SK-N-SH (cell line): ENCODE results near the gene ADAD2.

ENCODE experiments used
- CHD2 ChIP-seq: fragments of 150-350 bp; IDR thresholded peaks from 2 replicates; pipeline ENCODE4 v1.6.1; 2018; ENCODE audit warnings: low read length; ENCODE audit not compliant: partially characterized antibody
- EP300 ChIP-seq, 2 experiments: IDR thresholded peaks; 2 replicates each; pipeline versions ENCODE4 v1.4.0 to v1.6.1; 2012; ENCODE audit warnings: borderline replicate concordance in 1 of 2, low read depth in 1 of 2, low read length in 1 of 2
- FOXM1 ChIP-seq: IDR thresholded peaks from 2 replicates; pipeline ENCODE4 v1.4.0; 2012; ENCODE audit warnings: low read depth, mild to moderate bottlenecking
- NRF1 ChIP-seq: IDR thresholded peaks from 2 replicates; pipeline ENCODE4 v1.6.1; 2012; ENCODE audit warnings: low read depth, mild to moderate bottlenecking, low read length
- POLR2AphosphoS5 ChIP-seq: IDR thresholded peaks from 2 replicates; pipeline ENCODE4 v1.6.1; 2012; ENCODE audit warnings: low read depth, low read length
- RAD21 ChIP-seq: IDR thresholded peaks from 2 replicates; pipeline ENCODE4 v1.6.1; 2012; ENCODE audit warnings: mild to moderate bottlenecking, low read length
- RXRA ChIP-seq: IDR thresholded peaks from 2 replicates; pipeline ENCODE4 v1.4.0; 2012; ENCODE audit warnings: low read depth, mild to moderate bottlenecking, borderline replicate concordance
- TAF1 ChIP-seq: IDR thresholded peaks from 2 replicates; pipeline ENCODE4 v1.6.1; 2012; ENCODE audit warnings: low read depth, mild to moderate bottlenecking, low read length, moderate library complexity, borderline replicate concordance
- YY1 ChIP-seq: IDR thresholded peaks from 2 replicates; pipeline ENCODE4 v1.4.0; 2012; ENCODE audit warnings: low read depth, mild to moderate bottlenecking
- TF ChIP-seq, protein P1 (sequence below): fragments of 200-600 bp; sonication (generic); IDR thresholded peaks from 2 replicates; pipeline ENCODE4 v1.6.1; 2017; ENCODE audit warnings: antibody characterized with exemption, mild to moderate bottlenecking, moderate library complexity
- TF ChIP-seq, protein P2 (sequence below): IDR thresholded peaks from 2 replicates; pipeline ENCODE4 v1.4.0; 2012; ENCODE audit warnings: low read depth
- TF ChIP-seq, protein P3 (sequence below): IDR thresholded peaks from 2 replicates; pipeline ENCODE4 v1.4.0; 2012; ENCODE audit warnings: low read depth, borderline replicate concordance
- TF ChIP-seq, protein P4 (sequence below): IDR thresholded peaks from 2 replicates; pipeline ENCODE4 v1.6.1; 2012; ENCODE audit warnings: mild to moderate bottlenecking, low read depth, low read length, moderate library complexity

DNA sequence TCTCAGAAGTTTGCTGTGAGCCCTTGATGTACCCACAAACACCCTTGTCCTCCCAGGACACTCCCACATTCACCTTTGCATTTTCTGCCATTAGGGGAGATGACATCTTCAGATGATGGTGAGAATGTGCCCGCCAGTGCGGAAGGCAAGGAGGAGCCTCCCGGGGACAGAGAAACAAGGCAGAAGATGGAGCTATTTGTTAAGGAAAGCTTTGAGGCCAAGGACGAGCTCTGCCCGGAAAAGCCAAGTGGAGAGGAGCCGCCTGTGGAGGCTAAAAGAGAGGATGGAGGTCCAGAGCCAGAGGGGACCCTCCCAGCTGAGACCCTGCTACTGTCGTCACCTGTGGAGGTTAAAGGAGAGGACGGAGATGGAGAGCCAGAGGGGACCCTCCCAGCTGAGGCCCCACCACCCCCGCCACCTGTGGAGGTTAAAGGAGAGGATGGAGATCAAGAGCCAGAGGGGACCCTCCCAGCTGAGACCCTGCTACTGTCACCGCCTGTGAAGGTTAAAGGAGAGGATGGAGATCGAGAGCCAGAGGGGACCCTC, 21.1 kb upstream of the ADAD2 start:
- TF ChIP-seq POLR2AphosphoS5: no peak
- TF ChIP-seq RAD21: no peak
- no peak for TF ChIP-seq TAF1
- no peak for TF ChIP-seq CHD2
- TF ChIP-seq, protein P1, sequence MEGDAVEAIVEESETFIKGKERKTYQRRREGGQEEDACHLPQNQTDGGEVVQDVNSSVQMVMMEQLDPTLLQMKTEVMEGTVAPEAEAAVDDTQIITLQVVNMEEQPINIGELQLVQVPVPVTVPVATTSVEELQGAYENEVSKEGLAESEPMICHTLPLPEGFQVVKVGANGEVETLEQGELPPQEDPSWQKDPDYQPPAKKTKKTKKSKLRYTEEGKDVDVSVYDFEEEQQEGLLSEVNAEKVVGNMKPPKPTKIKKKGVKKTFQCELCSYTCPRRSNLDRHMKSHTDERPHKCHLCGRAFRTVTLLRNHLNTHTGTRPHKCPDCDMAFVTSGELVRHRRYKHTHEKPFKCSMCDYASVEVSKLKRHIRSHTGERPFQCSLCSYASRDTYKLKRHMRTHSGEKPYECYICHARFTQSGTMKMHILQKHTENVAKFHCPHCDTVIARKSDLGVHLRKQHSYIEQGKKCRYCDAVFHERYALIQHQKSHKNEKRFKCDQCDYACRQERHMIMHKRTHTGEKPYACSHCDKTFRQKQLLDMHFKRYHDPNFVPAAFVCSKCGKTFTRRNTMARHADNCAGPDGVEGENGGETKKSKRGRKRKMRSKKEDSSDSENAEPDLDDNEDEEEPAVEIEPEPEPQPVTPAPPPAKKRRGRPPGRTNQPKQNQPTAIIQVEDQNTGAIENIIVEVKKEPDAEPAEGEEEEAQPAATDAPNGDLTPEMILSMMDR: no peak
- TF ChIP-seq EP300 (IDR thresholded peaks at IDR 0.05; ENCODE audit: borderline replicate concordance in 1 of 2, low read depth in 1 of 2, low read length in 1 of 2): no peak
- TF ChIP-seq RXRA: no peak
- TF ChIP-seq YY1: no peak
- TF ChIP-seq, protein P2, sequence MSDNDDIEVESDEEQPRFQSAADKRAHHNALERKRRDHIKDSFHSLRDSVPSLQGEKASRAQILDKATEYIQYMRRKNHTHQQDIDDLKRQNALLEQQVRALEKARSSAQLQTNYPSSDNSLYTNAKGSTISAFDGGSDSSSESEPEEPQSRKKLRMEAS: no peak
- no peak for TF ChIP-seq FOXM1
- TF ChIP-seq, protein P3, sequence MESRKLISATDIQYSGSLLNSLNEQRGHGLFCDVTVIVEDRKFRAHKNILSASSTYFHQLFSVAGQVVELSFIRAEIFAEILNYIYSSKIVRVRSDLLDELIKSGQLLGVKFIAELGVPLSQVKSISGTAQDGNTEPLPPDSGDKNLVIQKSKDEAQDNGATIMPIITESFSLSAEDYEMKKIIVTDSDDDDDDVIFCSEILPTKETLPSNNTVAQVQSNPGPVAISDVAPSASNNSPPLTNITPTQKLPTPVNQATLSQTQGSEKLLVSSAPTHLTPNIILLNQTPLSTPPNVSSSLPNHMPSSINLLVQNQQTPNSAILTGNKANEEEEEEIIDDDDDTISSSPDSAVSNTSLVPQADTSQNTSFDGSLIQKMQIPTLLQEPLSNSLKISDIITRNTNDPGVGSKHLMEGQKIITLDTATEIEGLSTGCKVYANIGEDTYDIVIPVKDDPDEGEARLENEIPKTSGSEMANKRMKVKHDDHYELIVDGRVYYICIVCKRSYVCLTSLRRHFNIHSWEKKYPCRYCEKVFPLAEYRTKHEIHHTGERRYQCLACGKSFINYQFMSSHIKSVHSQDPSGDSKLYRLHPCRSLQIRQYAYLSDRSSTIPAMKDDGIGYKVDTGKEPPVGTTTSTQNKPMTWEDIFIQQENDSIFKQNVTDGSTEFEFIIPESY: no peak
- TF ChIP-seq NRF1: no peak
- TF ChIP-seq, protein P4, sequence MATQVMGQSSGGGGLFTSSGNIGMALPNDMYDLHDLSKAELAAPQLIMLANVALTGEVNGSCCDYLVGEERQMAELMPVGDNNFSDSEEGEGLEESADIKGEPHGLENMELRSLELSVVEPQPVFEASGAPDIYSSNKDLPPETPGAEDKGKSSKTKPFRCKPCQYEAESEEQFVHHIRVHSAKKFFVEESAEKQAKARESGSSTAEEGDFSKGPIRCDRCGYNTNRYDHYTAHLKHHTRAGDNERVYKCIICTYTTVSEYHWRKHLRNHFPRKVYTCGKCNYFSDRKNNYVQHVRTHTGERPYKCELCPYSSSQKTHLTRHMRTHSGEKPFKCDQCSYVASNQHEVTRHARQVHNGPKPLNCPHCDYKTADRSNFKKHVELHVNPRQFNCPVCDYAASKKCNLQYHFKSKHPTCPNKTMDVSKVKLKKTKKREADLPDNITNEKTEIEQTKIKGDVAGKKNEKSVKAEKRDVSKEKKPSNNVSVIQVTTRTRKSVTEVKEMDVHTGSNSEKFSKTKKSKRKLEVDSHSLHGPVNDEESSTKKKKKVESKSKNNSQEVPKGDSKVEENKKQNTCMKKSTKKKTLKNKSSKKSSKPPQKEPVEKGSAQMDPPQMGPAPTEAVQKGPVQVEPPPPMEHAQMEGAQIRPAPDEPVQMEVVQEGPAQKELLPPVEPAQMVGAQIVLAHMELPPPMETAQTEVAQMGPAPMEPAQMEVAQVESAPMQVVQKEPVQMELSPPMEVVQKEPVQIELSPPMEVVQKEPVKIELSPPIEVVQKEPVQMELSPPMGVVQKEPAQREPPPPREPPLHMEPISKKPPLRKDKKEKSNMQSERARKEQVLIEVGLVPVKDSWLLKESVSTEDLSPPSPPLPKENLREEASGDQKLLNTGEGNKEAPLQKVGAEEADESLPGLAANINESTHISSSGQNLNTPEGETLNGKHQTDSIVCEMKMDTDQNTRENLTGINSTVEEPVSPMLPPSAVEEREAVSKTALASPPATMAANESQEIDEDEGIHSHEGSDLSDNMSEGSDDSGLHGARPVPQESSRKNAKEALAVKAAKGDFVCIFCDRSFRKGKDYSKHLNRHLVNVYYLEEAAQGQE: no peak
